OCI-LY1 (cell line): Measurements from ENCODE around the gene DIAPH3.

Experiments
- EZH2 ChIP-seq: fragments of 200-600 bp; sonication (generic), shearing (Covaris generic); IDR thresholded peaks from 2 replicates; pipeline ENCODE4 v1.8.0; 2017; ENCODE audit warnings: borderline replicate concordance, mixed run types, mild to moderate bottlenecking, antibody characterized with exemption, low read length, moderate library complexity, mixed read lengths
- TF ChIP-seq, protein P1 (sequence below): fragments of 200-600 bp; sonication (generic), shearing (Covaris generic); IDR thresholded peaks from 2 replicates; pipeline ENCODE4 v1.5.1; 2017; ENCODE audit warnings: mild to moderate bottlenecking, antibody characterized with exemption, low read length, moderate library complexity, mixed read lengths

DNA sequence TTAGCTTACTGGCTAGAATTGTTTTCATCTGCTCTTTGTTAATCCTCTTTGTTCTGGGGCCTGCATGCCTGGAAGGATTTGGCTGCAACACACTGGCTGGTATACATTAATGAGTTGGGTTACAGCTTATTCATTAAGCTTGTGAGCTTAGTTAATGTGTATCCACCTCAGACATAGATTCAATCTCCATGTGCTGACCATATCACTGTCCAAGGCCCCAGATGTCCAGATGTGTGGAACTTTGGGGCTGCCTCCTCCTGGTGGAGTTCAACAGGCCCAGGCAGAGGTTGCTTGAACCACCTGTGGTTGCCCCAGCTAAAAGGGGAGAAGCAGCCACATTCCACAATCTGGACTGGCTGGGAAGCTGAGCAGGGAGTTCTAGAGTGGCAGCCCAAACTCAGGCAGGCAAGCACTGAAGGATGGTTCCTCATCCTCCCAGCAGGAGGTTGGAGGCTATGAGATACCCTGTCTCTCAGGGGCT is 5.4 kb downstream of the DIAPH3 start:
- TF ChIP-seq EZH2 = no peak
- TF ChIP-seq, protein P1, sequence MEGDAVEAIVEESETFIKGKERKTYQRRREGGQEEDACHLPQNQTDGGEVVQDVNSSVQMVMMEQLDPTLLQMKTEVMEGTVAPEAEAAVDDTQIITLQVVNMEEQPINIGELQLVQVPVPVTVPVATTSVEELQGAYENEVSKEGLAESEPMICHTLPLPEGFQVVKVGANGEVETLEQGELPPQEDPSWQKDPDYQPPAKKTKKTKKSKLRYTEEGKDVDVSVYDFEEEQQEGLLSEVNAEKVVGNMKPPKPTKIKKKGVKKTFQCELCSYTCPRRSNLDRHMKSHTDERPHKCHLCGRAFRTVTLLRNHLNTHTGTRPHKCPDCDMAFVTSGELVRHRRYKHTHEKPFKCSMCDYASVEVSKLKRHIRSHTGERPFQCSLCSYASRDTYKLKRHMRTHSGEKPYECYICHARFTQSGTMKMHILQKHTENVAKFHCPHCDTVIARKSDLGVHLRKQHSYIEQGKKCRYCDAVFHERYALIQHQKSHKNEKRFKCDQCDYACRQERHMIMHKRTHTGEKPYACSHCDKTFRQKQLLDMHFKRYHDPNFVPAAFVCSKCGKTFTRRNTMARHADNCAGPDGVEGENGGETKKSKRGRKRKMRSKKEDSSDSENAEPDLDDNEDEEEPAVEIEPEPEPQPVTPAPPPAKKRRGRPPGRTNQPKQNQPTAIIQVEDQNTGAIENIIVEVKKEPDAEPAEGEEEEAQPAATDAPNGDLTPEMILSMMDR = no peak
